ENCODE results near the gene SNAP47. TPM values are rescaled to one million over a fixed set of nuclear protein-coding genes. Genes with fewer than 3 reads are reported as not detected.
A peak's percentile ranks its signal among the peaks of the same experiment; 100 is the strongest.

Gene SNAP47
- total RNA-seq, 2 donors from 2014 or later, result 35.5 to 49.4 TPM

GRCh38 chr1:227731241-227731677 lies 4.0 kb upstream of the SNAP47 start:
- H3K4me3 ChIP-seq, result no peak overlapping the region
- no peak for TF ChIP-seq POLR2A (IDR thresholded peaks at IDR 0.05)
- no peak for TF ChIP-seq CTCF (IDR thresholded peaks at IDR 0.05)
- no peaks in the 10 kb centered on the region for H3K36me3 ChIP-seq (replicated peaks in 1 of 2; ENCODE audit: insufficient read depth in 1 of 2, low read depth in 2 of 2)
- WGBS, 2 donors, result 10 to 73% methylated on average over 2 to 11 of the region's 11 CpGs
- H3K9me3 ChIP-seq, result no peaks in the 10 kb centered on the region
- no peaks in the 10 kb centered on the region for H3K27me3 ChIP-seq
- no peak for ATAC-seq
- H3K27ac ChIP-seq, result peak overlapping the region in 2 of 4 donors; percentile 17 to 75
- intact Hi-C loops (cut with DNase I), result no loop called here
- peak in 3 of 4 donors; percentile 37 to 47 (median 41) for DNase-seq
- peaks cover 62% of the 10 kb centered on the region for H3K4me1 ChIP-seq

- no peaks in the 10 kb centered on the region for H3K36me3 ChIP-seq (replicated peaks in 1 of 2; ENCODE audit: insufficient read depth in 1 of 2, low read depth in 2 of 2)
- WGBS, 2 donors, result 90 to 95% methylated on average over 12 to 19 of the region's 19 CpGs
- DNase-seq (no peak), ATAC-seq (no peak)
- no peak overlapping the region for H3K4me3 ChIP-seq
- TF ChIP-seq POLR2A (IDR thresholded peaks at IDR 0.05), result no peak
- TF ChIP-seq CTCF (IDR thresholded peaks at IDR 0.05), result no peak
- H3K27me3 ChIP-seq, result no peaks in the 10 kb centered on the region
- no peaks in the 10 kb centered on the region for H3K9me3 ChIP-seq
- intact Hi-C loops (cut with DNase I), result no loop called here
- peaks cover 69% of the 10 kb centered on the region for H3K4me1 ChIP-seq
- H3K27ac ChIP-seq, result peak overlapping the region in 1 of 4 donors; percentile 75
These were observed 3.3 kb upstream of the SNAP47 start for GRCh38 chr1:227731696-227732585.

GRCh38 chr1:227732586-227733308 lies 2.5 kb upstream of the SNAP47 start:
- H3K27ac ChIP-seq, result no peak overlapping the region
- no peaks in the 10 kb centered on the region for H3K36me3 ChIP-seq (replicated peaks in 1 of 2; ENCODE audit: insufficient read depth in 1 of 2, low read depth in 2 of 2)
- ATAC-seq (no peak), DNase-seq (no peak)
- WGBS, 2 donors, result 93 to 97% methylated on average over 6 to 15 of the region's 18 CpGs
- no peak for TF ChIP-seq POLR2A (IDR thresholded peaks at IDR 0.05)
- no peak for TF ChIP-seq CTCF (IDR thresholded peaks at IDR 0.05)
- no peak overlapping the region for H3K4me3 ChIP-seq
- no peaks in the 10 kb centered on the region for H3K9me3 ChIP-seq
- peaks cover 64% of the 10 kb centered on the region for H3K4me1 ChIP-seq
- no peaks in the 10 kb centered on the region for H3K27me3 ChIP-seq
- intact Hi-C loops (cut with DNase I), result no loop called here

DNA sequence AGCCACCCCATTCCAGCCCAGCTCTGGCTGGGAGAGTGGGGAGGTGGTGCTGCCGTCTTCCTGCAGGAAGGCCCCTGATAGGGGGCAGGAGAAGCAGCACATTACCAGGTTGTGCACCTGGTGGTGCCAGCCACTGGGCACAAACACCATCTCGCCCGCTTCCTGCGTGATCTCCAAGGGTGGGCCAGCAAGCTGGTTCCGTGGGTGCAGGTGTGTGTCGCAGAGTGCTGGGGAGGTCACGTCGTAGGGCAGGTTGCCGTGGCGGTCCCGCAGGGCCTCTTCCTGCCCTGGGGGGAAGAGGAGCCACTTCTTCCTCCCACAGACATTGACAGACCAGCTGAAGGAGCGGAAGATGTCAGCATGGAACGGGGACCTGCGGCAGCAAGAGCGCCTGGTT lies 1.9 kb upstream of the SNAP47 start:
- TF ChIP-seq POLR2A (IDR thresholded peaks at IDR 0.05) (no peak), CTCF (IDR thresholded peaks at IDR 0.05) (no peak)
- Histone ChIP-seq H3K4me3 (no peak overlapping the region), H3K4me1 (peaks cover 61% of the 10 kb centered on the region), H3K9me3 (no peaks in the 10 kb centered on the region), H3K27me3 (no peaks in the 10 kb centered on the region), H3K27ac (no peak overlapping the region), H3K36me3 (replicated peaks in 1 of 2; ENCODE audit: insufficient read depth in 1 of 2, low read depth in 2 of 2) (no peaks in the 10 kb centered on the region)
- no peak for ATAC-seq
- intact Hi-C loops (cut with DNase I), result no loop called here
- no peak for DNase-seq
- 88 to 95% methylated on average over 14 to 15 of the region's 15 CpGs for WGBS, 2 donors

All from body of pancreas (tissue), 4 donors.